Fibroblast of peridontal ligament (primary cell): ENCODE measurements around the gene POU2F2.

Experiments used
- DNase-seq: peaks from one replicate; pipeline ENCODE4 v3.0.0-alpha.2; 2010; ENCODE audit errors: extremely low read depth

POU2F2 gene

GRCh38 chr19:42154471-42155323 is 22.5 kb upstream of the POU2F2 start:
- DNase-seq, result no peak

- no peak for DNase-seq
Observed at GRCh38 chr19:42153672-42154433, 21.6 kb upstream of the POU2F2 start.

- no peak for DNase-seq
Observed at GRCh38 chr19:42152910-42153671, 20.8 kb upstream of the POU2F2 start.

GRCh38 chr19:42151782-42152684 is 19.8 kb upstream of the POU2F2 start:
- no peak for DNase-seq

- DNase-seq, result no peak
Observed at GRCh38 chr19:42150911-42151361, 18.7 kb upstream of the POU2F2 start.

- DNase-seq, result no peak
Observed at GRCh38 chr19:42150364-42150763, 18.1 kb upstream of the POU2F2 start.

GRCh38 chr19:42149447-42150202 is 17.4 kb upstream of the POU2F2 start:
- DNase-seq, result no peak

GRCh38 chr19:42148266-42148665 is 16.0 kb upstream of the POU2F2 start:
- no peak for DNase-seq

GRCh38 chr19:42143341-42144234 is 11.3 kb upstream of the POU2F2 start:
- DNase-seq, result peak; percentile 30

- peak; percentile 66 for DNase-seq
Observed at GRCh38 chr19:42140125-42140754, 8.0 kb upstream of the POU2F2 start.

- DNase-seq, result no peak
Observed at GRCh38 chr19:42134535-42135070, 2.4 kb upstream of the POU2F2 start.

- peak; percentile 29 for DNase-seq
Observed at GRCh38 chr19:42132851-42133528, 744 bp upstream of the POU2F2 start.

- DNase-seq, result no peak
Observed at GRCh38 chr19:42131149-42132029, 857 bp downstream of the POU2F2 start.

GRCh38 chr19:42130254-42130573 is 2.0 kb downstream of the POU2F2 start:
- DNase-seq, result no peak

- peak; percentile 65 for DNase-seq
Observed at GRCh38 chr19:42129399-42130253, 2.6 kb downstream of the POU2F2 start.

GRCh38 chr19:42126574-42126973 is 5.7 kb downstream of the POU2F2 start:
- DNase-seq, result no peak
